HEK293 (cell line): ENCODE measurements around the gene SLC4A8.
A peak's percentile ranks its signal among the peaks of the same experiment; 100 is the strongest.

Experiments used
- CTCF ChIA-PET: fragments of 350-600 bp; formaldehyde crosslinking; extraction: SDS; loops from one replicate; lab custom pipeline; 2021; ENCODE audit warnings: antibody characterized with exemption; lab: Yijun Ruan, JAX
- POLR2A ChIA-PET: fragments of 300-600 bp; formaldehyde crosslinking; extraction: SDS; loops from one replicate; lab custom pipeline; 2020; ENCODE audit warnings: antibody characterized with exemption, inconsistent platforms; lab: Yijun Ruan, JAX
- H3K27ac ChIP-seq: fragments of 200-500 bp; sonication (Bioruptor generic); 2 replicates; pipeline ENCODE4 v1.5.1; 2014; ENCODE audit warnings: low read depth, low read length, control low read depth, inconsistent platforms; ENCODE audit errors: extremely low read depth
- H3K36me3 ChIP-seq, 2 experiments: fragments of 200-500 bp in 1 of 2; sonication (Bioruptor generic) in 1 of 2; 1 replicate in 1 of 2; 2 replicates in 1 of 2; pipeline ENCODE4 v1.5.1; 2014 to 2017; ENCODE audit warnings: inconsistent platforms in 2 of 2, low read length in 2 of 2; ENCODE audit not compliant: control insufficient read depth in 2 of 2, insufficient read depth in 1 of 2
- H3K4me1 ChIP-seq: fragments of 200-500 bp; sonication (Bioruptor generic); 2 replicates; pipeline ENCODE4 v1.5.1; 2014; ENCODE audit warnings: mild to moderate bottlenecking, low read length, inconsistent platforms; ENCODE audit not compliant: control insufficient read depth, insufficient read depth
- H3K4me3 ChIP-seq: 2 replicates; pipeline ENCODE4 v1.5.1; 2011; ENCODE audit warnings: low read depth, mild to moderate bottlenecking, control low read depth, low read length, moderate library complexity
- H3K9me3 ChIP-seq: fragments of 200-500 bp; sonication (Bioruptor generic); 2 replicates; pipeline ENCODE4 v1.5.1; 2014; ENCODE audit warnings: low read depth, low read length, inconsistent platforms; ENCODE audit not compliant: control insufficient read depth, insufficient read depth
- HOXA7 ChIP-seq: sonication (generic); formaldehyde crosslinking; IDR thresholded peaks from 2 replicates; pipeline ENCODE4 v1.8.1; 2022; ENCODE audit warnings: missing genetic modification reagents, borderline replicate concordance
- KLF1 ChIP-seq: fragments of 450-650 bp; formaldehyde crosslinking; IDR thresholded peaks from 2 replicates; pipeline ENCODE4 v1.5.1; 2016; ENCODE audit warnings: missing biosample characterization, missing genetic modification characterization
- OSR2 ChIP-seq: fragments of 450-650 bp; formaldehyde crosslinking; IDR thresholded peaks from 2 replicates; pipeline ENCODE4 v1.5.1; 2016; ENCODE audit warnings: missing biosample characterization, missing genetic modification characterization
- RBAK ChIP-seq: fragments of 450-650 bp; formaldehyde crosslinking; IDR thresholded peaks from 2 replicates; pipeline ENCODE4 v1.5.1; 2016; ENCODE audit warnings: missing biosample characterization, missing genetic modification characterization
- ZBTB21 ChIP-seq: fragments of 450-650 bp; formaldehyde crosslinking; IDR thresholded peaks from 2 replicates; pipeline ENCODE4 v1.5.1; 2017; ENCODE audit warnings: missing biosample characterization, missing genetic modification characterization
- ZIC2 ChIP-seq: fragments of 450-650 bp; formaldehyde crosslinking; IDR thresholded peaks from 2 replicates; pipeline ENCODE4 v1.5.1; 2016; ENCODE audit warnings: missing biosample characterization, missing genetic modification characterization
- ZNF10 ChIP-seq: fragments of 450-650 bp; formaldehyde crosslinking; IDR thresholded peaks from 2 replicates; pipeline ENCODE4 v1.5.1; 2017; ENCODE audit warnings: missing biosample characterization, missing genetic modification characterization
- ZNF23 ChIP-seq: fragments of 450-650 bp; formaldehyde crosslinking; IDR thresholded peaks from 2 replicates; pipeline ENCODE4 v1.5.1; 2016; ENCODE audit warnings: missing biosample characterization, missing genetic modification characterization, borderline replicate concordance
- ZNF266 ChIP-seq: fragments of 450-650 bp; formaldehyde crosslinking; IDR thresholded peaks from 2 replicates; pipeline ENCODE4 v1.5.1; 2016; ENCODE audit warnings: missing biosample characterization, missing genetic modification characterization, low read depth
- ZNF521 ChIP-seq: fragments of 450-650 bp; formaldehyde crosslinking; IDR thresholded peaks from 2 replicates; pipeline ENCODE4 v1.5.1; 2017; ENCODE audit warnings: missing biosample characterization, mild to moderate bottlenecking, missing genetic modification characterization
- ZNF529 ChIP-seq: fragments of 450-650 bp; formaldehyde crosslinking; IDR thresholded peaks from 2 replicates; pipeline ENCODE4 v1.5.1; 2017; ENCODE audit warnings: missing genetic modification characterization, missing biosample characterization; ENCODE audit not compliant: insufficient replicate concordance
- ZNF585B ChIP-seq: fragments of 450-650 bp; formaldehyde crosslinking; IDR thresholded peaks from 2 replicates; pipeline ENCODE4 v1.5.1; 2016; ENCODE audit warnings: missing biosample characterization, missing genetic modification characterization
- ZNF621 ChIP-seq: fragments of 450-650 bp; formaldehyde crosslinking; IDR thresholded peaks from 2 replicates; pipeline ENCODE4 v1.5.1; 2017; ENCODE audit warnings: missing biosample characterization, missing genetic modification characterization
- ZNF658 ChIP-seq: fragments of 450-650 bp; formaldehyde crosslinking; IDR thresholded peaks from 2 replicates; pipeline ENCODE4; 2016; ENCODE audit warnings: missing biosample characterization, missing genetic modification characterization
- ZNF660 ChIP-seq: fragments of 450-650 bp; IDR thresholded peaks from 2 replicates; pipeline ENCODE4 v1.5.1; 2018; ENCODE audit warnings: missing biosample characterization, mild to moderate bottlenecking, missing genetic modification characterization
- ZNF76 ChIP-seq: fragments of 450-650 bp; formaldehyde crosslinking; IDR thresholded peaks from 2 replicates; pipeline ENCODE4; 2016; ENCODE audit warnings: low read depth, missing biosample characterization, missing genetic modification characterization, borderline replicate concordance
- ZNF830 ChIP-seq: fragments of 450-650 bp; IDR thresholded peaks from 2 replicates; pipeline ENCODE4 v1.5.0; 2018; ENCODE audit warnings: missing biosample characterization, missing genetic modification characterization, low read depth, mild to moderate bottlenecking, moderate library complexity
- ZSCAN16 ChIP-seq: fragments of 450-650 bp; formaldehyde crosslinking; IDR thresholded peaks from 2 replicates; pipeline ENCODE4 v1.5.1; 2016; ENCODE audit warnings: missing biosample characterization, missing genetic modification characterization
- TF ChIP-seq, protein P1 (sequence below): fragments of 450-650 bp; formaldehyde crosslinking; IDR thresholded peaks from 2 replicates; pipeline ENCODE4 v1.5.1; 2016; ENCODE audit warnings: missing biosample characterization, missing genetic modification characterization
- TF ChIP-seq, protein P2 (sequence below): fragments of 450-650 bp; formaldehyde crosslinking; IDR thresholded peaks from 2 replicates; pipeline ENCODE4 v1.5.1; 2017; ENCODE audit warnings: missing biosample characterization, missing genetic modification characterization
- TF ChIP-seq, protein P3 (sequence below): fragments of 450-650 bp; formaldehyde crosslinking; IDR thresholded peaks from 2 replicates; pipeline ENCODE4 v1.5.1; 2016; ENCODE audit warnings: missing biosample characterization, missing genetic modification characterization
- TF ChIP-seq, protein P4 (sequence below): fragments of 450-650 bp; formaldehyde crosslinking; IDR thresholded peaks from 2 replicates; pipeline ENCODE4 v1.5.1; 2016; ENCODE audit warnings: missing biosample characterization, missing genetic modification characterization
- TF ChIP-seq, protein P5 (sequence below): fragments of 450-650 bp; formaldehyde crosslinking; conservative IDR thresholded peaks from 2 replicates; pipeline ENCODE4 v1.5.1; 2016; ENCODE audit warnings: low read depth, missing biosample characterization, missing genetic modification characterization

SLC4A8 gene

DNA sequence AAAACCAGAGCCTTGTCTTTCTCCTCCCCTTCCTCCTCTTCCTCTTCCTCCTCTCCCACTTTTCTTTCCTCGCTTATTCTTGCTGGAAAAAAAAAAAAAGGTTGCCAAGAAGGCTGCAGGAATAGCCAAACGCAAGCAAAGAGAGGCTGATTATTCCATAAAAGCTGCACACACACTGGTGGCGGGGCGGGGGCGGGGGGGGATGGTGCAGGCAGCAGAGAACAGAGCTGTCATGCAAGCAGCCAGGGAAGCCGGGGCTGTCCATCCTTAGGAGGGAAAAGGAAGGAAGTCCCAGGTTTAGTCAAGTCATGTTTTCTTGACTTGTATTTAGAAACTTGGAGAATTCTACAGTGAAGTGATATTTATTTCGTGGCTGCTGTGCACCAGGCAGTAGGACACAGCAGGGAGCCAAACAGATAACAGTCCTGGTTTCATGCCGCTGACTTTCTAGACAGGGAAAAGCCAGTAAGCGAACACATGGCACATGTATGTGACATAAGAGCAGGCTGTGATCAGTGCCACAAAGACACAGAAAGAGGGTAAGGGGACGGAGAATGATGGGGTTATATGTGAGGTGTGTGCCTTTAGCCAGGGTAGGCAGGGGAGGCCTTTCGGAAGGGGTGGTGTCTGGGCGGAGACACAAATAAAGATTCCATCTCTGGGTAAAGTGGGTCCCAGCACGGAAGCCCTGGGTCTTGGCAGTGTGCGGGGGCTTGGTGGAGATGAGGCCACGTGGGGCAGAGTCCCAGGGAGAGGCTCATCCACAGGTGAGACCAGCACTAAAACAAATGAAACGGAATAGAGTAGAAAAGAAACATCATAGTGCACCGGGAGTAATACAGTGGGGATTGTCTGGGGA, 109.8 kb downstream of the SLC4A8 start (continued):
- TF ChIP-seq, protein P1, sequence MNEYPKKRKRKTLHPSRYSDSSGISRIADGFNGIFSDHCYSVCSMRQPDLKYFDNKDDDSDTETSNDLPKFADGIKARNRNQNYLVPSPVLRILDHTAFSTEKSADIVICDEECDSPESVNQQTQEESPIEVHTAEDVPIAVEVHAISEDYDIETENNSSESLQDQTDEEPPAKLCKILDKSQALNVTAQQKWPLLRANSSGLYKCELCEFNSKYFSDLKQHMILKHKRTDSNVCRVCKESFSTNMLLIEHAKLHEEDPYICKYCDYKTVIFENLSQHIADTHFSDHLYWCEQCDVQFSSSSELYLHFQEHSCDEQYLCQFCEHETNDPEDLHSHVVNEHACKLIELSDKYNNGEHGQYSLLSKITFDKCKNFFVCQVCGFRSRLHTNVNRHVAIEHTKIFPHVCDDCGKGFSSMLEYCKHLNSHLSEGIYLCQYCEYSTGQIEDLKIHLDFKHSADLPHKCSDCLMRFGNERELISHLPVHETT, result no peak
- TF ChIP-seq HOXA7 (CRISPR knock-in tag), result no peak
- TF ChIP-seq ZNF23 (tag by site-specific recombination), result no peak
- TF ChIP-seq ZNF585B (tag by site-specific recombination), result no peak
- TF ChIP-seq KLF1, result peak; percentile 69
- no peak for TF ChIP-seq ZNF621 (tag by site-specific recombination)
- no peak for TF ChIP-seq ZNF521
- TF ChIP-seq ZSCAN16 (tag by site-specific recombination), result no peak
- no peak for TF ChIP-seq ZNF266 (tag by site-specific recombination)
- TF ChIP-seq, protein P2, sequence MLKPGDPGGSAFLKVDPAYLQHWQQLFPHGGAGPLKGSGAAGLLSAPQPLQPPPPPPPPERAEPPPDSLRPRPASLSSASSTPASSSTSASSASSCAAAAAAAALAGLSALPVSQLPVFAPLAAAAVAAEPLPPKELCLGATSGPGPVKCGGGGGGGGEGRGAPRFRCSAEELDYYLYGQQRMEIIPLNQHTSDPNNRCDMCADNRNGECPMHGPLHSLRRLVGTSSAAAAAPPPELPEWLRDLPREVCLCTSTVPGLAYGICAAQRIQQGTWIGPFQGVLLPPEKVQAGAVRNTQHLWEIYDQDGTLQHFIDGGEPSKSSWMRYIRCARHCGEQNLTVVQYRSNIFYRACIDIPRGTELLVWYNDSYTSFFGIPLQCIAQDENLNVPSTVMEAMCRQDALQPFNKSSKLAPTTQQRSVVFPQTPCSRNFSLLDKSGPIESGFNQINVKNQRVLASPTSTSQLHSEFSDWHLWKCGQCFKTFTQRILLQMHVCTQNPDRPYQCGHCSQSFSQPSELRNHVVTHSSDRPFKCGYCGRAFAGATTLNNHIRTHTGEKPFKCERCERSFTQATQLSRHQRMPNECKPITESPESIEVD (tag by site-specific recombination), result no peak
- no peak for TF ChIP-seq ZNF76
- TF ChIP-seq ZIC2, result peak; percentile 55
- TF ChIP-seq ZNF658 (tag by site-specific recombination), result no peak
- no peak for TF ChIP-seq ZNF529 (tag by site-specific recombination)

DNA sequence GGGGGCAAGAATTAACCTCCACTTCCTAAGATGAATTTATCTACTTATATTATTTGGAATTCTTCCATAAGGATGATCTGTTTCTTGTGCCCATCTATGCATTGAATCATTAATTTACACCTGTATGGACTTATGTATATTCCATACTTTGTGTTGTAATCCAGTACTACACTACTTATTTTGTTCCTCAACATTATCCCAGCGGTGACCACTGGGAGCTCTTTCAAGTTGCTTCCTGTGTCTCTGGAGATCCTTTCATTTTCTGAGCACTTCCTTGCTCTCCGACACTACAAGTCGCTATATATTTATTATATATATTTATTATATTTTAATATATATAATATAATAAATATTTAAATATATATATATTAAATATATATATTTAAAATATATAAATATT, 111.5 kb downstream of the SLC4A8 start:
- TF ChIP-seq ZNF830 (tag by site-specific recombination), result no peak
- TF ChIP-seq ZBTB21, result no peak
- TF ChIP-seq, protein P3, sequence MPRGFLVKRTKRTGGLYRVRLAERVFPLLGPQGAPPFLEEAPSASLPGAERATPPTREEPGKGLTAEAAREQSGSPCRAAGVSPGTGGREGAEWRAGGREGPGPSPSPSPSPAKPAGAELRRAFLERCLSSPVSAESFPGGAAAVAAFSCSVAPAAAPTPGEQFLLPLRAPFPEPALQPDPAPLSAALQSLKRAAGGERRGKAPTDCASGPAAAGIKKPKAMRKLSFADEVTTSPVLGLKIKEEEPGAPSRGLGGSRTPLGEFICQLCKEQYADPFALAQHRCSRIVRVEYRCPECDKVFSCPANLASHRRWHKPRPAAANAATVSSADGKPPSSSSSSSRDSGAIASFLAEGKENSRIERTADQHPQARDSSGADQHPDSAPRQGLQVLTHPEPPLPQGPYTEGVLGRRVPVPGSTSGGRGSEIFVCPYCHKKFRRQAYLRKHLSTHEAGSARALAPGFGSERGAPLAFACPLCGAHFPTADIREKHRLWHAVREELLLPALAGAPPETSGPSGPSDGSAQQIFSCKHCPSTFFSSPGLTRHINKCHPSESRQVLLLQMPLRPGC, result no peak
- TF ChIP-seq, protein P4, sequence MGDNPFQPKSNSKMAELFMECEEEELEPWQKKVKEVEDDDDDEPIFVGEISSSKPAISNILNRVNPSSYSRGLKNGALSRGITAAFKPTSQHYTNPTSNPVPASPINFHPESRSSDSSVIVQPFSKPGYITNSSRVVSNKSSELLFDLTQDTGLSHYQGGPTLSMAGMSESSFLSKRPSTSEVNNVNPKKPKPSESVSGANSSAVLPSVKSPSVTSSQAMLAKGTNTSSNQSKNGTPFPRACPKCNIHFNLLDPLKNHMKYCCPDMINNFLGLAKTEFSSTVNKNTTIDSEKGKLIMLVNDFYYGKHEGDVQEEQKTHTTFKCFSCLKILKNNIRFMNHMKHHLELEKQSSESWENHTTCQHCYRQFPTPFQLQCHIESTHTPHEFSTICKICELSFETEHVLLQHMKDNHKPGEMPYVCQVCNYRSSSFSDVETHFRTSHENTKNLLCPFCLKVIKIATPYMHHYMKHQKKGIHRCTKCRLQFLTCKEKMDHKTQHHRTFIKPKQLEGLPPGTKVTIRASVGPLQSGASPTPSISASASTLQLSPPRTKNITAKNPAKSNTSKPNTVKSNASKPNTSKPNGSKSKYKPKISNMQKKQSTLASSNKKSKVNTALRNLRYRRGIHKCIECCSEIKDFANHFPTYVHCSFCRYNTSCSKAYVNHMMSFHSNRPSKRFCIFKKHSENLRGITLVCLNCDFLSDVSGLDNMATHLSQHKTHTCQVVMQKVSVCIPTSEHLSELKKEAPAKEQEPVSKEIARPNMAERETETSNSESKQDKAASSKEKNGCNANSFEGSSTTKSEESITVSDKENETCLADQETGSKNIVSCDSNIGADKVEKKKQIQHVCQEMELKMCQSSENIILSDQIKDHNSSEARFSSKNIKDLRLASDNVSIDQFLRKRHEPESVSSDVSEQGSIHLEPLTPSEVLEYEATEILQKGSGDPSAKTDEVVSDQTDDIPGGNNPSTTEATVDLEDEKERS, result no peak
- TF ChIP-seq, protein P5, sequence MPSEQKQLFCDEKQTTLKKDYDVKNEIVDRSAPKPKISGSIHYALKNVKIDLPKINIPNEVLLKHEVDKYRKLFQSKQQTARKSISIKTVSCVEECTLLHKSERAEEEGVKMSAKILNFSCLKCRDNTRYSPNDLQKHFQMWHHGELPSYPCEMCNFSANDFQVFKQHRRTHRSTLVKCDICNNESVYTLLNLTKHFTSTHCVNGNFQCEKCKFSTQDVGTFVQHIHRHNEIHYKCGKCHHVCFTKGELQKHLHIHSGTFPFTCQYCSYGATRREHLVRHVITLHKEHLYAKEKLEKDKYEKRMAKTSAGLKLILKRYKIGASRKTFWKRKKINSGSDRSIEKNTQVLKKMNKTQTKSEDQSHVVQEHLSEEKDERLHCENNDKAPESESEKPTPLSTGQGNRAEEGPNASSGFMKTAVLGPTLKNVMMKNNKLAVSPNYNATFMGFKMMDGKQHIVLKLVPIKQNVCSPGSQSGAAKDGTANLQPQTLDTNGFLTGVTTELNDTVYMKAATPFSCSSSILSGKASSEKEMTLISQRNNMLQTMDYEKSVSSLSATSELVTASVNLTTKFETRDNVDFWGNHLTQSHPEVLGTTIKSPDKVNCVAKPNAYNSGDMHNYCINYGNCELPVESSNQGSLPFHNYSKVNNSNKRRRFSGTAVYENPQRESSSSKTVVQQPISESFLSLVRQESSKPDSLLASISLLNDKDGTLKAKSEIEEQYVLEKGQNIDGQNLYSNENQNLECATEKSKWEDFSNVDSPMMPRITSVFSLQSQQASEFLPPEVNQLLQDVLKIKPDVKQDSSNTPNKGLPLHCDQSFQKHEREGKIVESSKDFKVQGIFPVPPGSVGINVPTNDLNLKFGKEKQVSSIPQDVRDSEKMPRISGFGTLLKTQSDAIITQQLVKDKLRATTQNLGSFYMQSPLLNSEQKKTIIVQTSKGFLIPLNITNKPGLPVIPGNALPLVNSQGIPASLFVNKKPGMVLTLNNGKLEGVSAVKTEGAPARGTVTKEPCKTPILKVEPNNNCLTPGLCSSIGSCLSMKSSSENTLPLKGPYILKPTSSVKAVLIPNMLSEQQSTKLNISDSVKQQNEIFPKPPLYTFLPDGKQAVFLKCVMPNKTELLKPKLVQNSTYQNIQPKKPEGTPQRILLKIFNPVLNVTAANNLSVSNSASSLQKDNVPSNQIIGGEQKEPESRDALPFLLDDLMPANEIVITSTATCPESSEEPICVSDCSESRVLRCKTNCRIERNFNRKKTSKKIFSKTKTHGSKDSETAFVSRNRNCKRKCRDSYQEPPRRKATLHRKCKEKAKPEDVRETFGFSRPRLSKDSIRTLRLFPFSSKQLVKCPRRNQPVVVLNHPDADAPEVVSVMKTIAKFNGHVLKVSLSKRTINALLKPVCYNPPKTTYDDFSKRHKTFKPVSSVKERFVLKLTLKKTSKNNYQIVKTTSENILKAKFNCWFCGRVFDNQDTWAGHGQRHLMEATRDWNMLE (tag by site-specific recombination), result no peak
- no peak for TF ChIP-seq OSR2
- TF ChIP-seq ZNF660, result no peak
- TF ChIP-seq ZNF10, result no peak
- no peak for TF ChIP-seq RBAK (tag by site-specific recombination)
- no peak overlapping the region for H3K27ac ChIP-seq
- POLR2A ChIA-PET, result no interaction called here
- no peaks in the 10 kb centered on the region for H3K36me3 ChIP-seq
- no peak overlapping the region for H3K4me3 ChIP-seq
- CTCF ChIA-PET, result interaction anchor here (0.6 kb wide), 2 partner anchors 9 to 112 kb away, joined by 3 to 4 read pairs; partner anchors contain the start of gene SLC4A8
- peaks cover 4% of the 10 kb centered on the region; the same call in 1 of the 2 replicates for H3K4me1 ChIP-seq
- no peaks in the 10 kb centered on the region for H3K9me3 ChIP-seq
